Tibial nerve (tissue), 4 donors: Measurements from ENCODE around the gene KIAA2012. TPM values are rescaled to one million over a fixed set of nuclear protein-coding genes. Genes with fewer than 3 reads are reported as not detected.

Experiments
- DNase-seq, 2 donors: peaks; one replicate each; pipeline ENCODE4 v3.0.0-alpha.2; 2019; ENCODE audit warnings: low spot score in 2 of 2
- H3K27ac ChIP-seq, 4 donors: fragments of 200-600 bp; sonication (generic) in 3 of 4; one replicate each; pipeline ENCODE4 v1.5.1; 2017 to 2019; ENCODE audit warnings: mild to moderate bottlenecking in 1 of 4
- H3K27me3 ChIP-seq, 2 donors: fragments of 200-600 bp; sonication (generic) in 1 of 2; one replicate each; pipeline versions ENCODE4 v1.5.1 to v1.6.0; 2017 to 2019
- H3K36me3 ChIP-seq, 3 donors: fragments of 200-600 bp; sonication (generic); one replicate each; pipeline ENCODE4 v1.5.1; 2018 to 2019
- H3K4me1 ChIP-seq, 4 donors: fragments of 200-600 bp; sonication (generic) in 3 of 4; one replicate each; pipeline ENCODE4 v1.5.1; 2017 to 2019
- H3K4me3 ChIP-seq, 4 donors: fragments of 200-600 bp; sonication (generic) in 3 of 4; one replicate each; pipeline ENCODE4 v1.5.1; 2017 to 2019; ENCODE audit warnings: mild to moderate bottlenecking in 1 of 4, moderate library complexity in 1 of 4
- H3K9me3 ChIP-seq, 4 donors: fragments of 200-600 bp; sonication (generic) in 3 of 4; one replicate each; pipeline ENCODE4 v1.5.1; 2017 to 2019
- CTCF ChIP-seq, 5 experiments: fragments of 200-600 bp in 3 of 5; fragments of 450-650 bp in 2 of 5; sonication (generic) in 3 of 5; IDR thresholded peaks; one replicate each; pipeline ENCODE4 v1.5.1; 2016 to 2019; ENCODE audit warnings: antibody characterized with exemption in 5 of 5, mild to moderate bottlenecking in 3 of 5, moderate library complexity in 2 of 5
- EP300 ChIP-seq, 2 donors: sonication (generic); formaldehyde crosslinking; IDR thresholded peaks; one replicate each; pipeline ENCODE4 v1.6.1; 2017; ENCODE audit warnings: antibody characterized with exemption in 2 of 2, mild to moderate bottlenecking in 1 of 2
- POLR2A ChIP-seq, 2 donors: fragments of 450-650 bp; IDR thresholded peaks; one replicate each; pipeline ENCODE4 v1.6.1; 2017; ENCODE audit warnings: antibody characterized with exemption in 2 of 2, mild to moderate bottlenecking in 2 of 2, moderate library complexity in 2 of 2
- WGBS, 2 donors: methylation state at CpG; one replicate each; pipeline ENCODE4 v1.1.5; 2018; 5-methylcytosine and 5-hydroxymethylcytosine counted together
- total RNA-seq, 4 donors: library from RNA; depleted of rRNA; stranded (reverse); fragments of >200 nt; gene quantifications; one replicate each; pipeline ENCODE4 v1.1.0, GENCODE V29; 2016

The KIAA2012 gene
- total RNA-seq, 4 donors from 2014 or later, result not detected

- no peaks in the 10 kb centered on the region for H3K9me3 ChIP-seq
- no peaks in the 10 kb centered on the region for H3K36me3 ChIP-seq
- no peak overlapping the region for H3K4me3 ChIP-seq
- no peak for DNase-seq
- no peaks in the 10 kb centered on the region for H3K27me3 ChIP-seq
- H3K4me1 ChIP-seq, result peaks cover 0 to 35% (median 6%) of the 10 kb centered on the region in 4 donors
- TF ChIP-seq POLR2A (IDR thresholded peaks at IDR 0.05), result no peak
- TF ChIP-seq CTCF (IDR thresholded peaks at IDR 0.05), result no peak
- no peak for TF ChIP-seq EP300 (IDR thresholded peaks at IDR 0.05)
- 95 to 96% methylated on average over 7 of the region's 7 CpGs for WGBS, 2 donors
- H3K27ac ChIP-seq, result no peak overlapping the region
Measured at GRCh38 chr2:202112041-202112440, 39.0 kb downstream of the KIAA2012 start.

- 70 to 85% methylated on average over 6 of the region's 6 CpGs for WGBS, 2 donors
- no peaks in the 10 kb centered on the region for H3K9me3 ChIP-seq
- H3K4me3 ChIP-seq, result no peak overlapping the region
- no peak for DNase-seq
- TF ChIP-seq POLR2A (IDR thresholded peaks at IDR 0.05), result no peak
- no peak for TF ChIP-seq CTCF (IDR thresholded peaks at IDR 0.05)
- no peak for TF ChIP-seq EP300 (IDR thresholded peaks at IDR 0.05)
- H3K27me3 ChIP-seq, result no peaks in the 10 kb centered on the region
- no peak overlapping the region for H3K27ac ChIP-seq
- H3K4me1 ChIP-seq, result peaks cover 0 to 35% (median 6%) of the 10 kb centered on the region in 4 donors
- no peaks in the 10 kb centered on the region for H3K36me3 ChIP-seq
Measured at GRCh38 chr2:202113571-202114142, 40.6 kb downstream of the KIAA2012 start.

DNA sequence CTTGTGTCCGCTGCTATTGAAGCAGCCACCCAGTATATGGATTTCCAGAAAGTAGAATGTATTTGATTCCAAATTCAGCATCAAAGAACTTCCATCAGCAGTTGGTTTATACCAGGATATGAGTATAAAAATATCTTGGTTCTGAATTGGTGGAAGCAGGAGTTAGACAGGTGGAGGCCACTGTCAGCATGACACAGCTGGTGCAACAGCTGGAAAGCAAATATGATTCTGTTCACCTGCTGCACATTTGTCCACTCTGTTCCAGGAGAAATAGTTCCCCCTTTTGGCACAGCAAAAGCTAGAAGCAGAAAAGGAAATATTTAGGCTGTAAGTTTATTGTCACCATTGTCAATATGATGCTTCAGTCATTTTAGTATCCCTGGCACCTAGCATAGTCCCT, 41.2 kb downstream of the KIAA2012 start:
- WGBS, 2 donors, result 96% methylated on average over 1 of the region's 1 CpG
- TF ChIP-seq EP300 (IDR thresholded peaks at IDR 0.05) (no peak), POLR2A (IDR thresholded peaks at IDR 0.05) (no peak), CTCF (IDR thresholded peaks at IDR 0.05) (no peak)
- no peak for DNase-seq
- Histone ChIP-seq H3K27ac (no peak overlapping the region), H3K27me3 (no peaks in the 10 kb centered on the region), H3K9me3 (no peaks in the 10 kb centered on the region), H3K4me1 (peaks cover 0 to 30% (median 6%) of the 10 kb centered on the region in 4 donors), H3K4me3 (no peak overlapping the region), H3K36me3 (no peaks in the 10 kb centered on the region)

DNA sequence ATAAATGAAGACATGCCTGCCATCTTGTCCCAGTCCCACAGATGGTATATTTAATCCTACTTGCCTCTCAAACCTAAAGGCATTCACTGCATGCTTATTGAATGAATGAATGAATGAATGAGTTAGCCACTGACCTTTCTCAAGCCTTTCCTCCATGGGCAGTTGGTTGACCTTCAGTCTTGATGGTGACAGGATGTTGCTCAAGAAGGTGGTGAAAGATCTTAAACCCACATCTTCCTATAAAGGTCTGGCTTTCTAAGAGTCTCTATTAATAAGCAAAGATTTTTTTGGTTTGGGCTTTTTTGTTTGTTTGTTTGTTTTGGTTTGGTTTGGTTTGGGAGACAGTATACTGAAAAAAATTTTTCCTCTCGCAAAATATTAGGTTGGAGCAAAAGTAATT, 41.7 kb downstream of the KIAA2012 start:
- TF ChIP-seq POLR2A (IDR thresholded peaks at IDR 0.05), result no peak
- no peak for TF ChIP-seq CTCF (IDR thresholded peaks at IDR 0.05)
- no peak overlapping the region for H3K27ac ChIP-seq
- no peak for DNase-seq
- H3K4me1 ChIP-seq, result peaks cover 0 to 25% (median 4%) of the 10 kb centered on the region in 4 donors
- H3K9me3 ChIP-seq, result no peaks in the 10 kb centered on the region
- no peak overlapping the region for H3K4me3 ChIP-seq
- H3K27me3 ChIP-seq, result no peaks in the 10 kb centered on the region
- 93 to 97% methylated on average over 1 of the region's 1 CpG for WGBS, 2 donors
- H3K36me3 ChIP-seq, result no peaks in the 10 kb centered on the region

DNA sequence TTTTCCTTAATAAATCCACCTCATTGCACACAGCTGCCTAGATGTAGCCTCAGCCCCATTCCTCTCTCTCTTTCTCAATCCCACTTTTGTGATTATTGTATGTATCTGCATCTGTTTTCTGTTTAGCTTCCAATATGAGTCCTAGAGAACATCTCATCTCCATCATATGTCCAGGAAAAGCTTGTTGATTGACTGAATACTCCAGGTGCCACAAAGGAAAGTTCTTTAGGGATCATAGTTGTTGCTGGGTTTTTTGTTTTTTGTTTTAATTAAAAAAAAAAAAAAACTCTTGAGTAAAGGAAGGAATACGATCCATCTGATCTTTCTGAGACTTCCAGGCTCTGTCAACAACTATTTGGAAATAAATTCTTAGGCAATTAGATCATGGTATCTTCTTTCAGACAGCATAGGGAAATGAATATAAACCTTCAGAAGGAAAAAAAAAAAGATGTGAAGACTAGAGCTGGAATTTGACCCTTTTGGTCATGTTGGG, 42.5 kb downstream of the KIAA2012 start:
- Histone ChIP-seq H3K4me3 (no peak overlapping the region), H3K4me1 (peaks cover 0 to 18% (median under 1%) of the 10 kb centered on the region in 4 donors), H3K9me3 (peaks cover 0 to 4% (median 0%) of the 10 kb centered on the region in 4 donors), H3K27me3 (no peaks in the 10 kb centered on the region), H3K36me3 (no peaks in the 10 kb centered on the region), H3K27ac (peak overlapping the region in 1 of 4 donors; percentile 27)
- 24 to 33% methylated on average over 1 of the region's 1 CpG for WGBS, 2 donors
- TF ChIP-seq EP300 (IDR thresholded peaks at IDR 0.05), result no peak
- no peak for TF ChIP-seq CTCF (IDR thresholded peaks at IDR 0.05)
- no peak for TF ChIP-seq POLR2A (IDR thresholded peaks at IDR 0.05)
- DNase-seq, result no peak
